K562 (cell line): Measurements from ENCODE around the gene HERPUD2. TPM values are rescaled to one million over a fixed set of nuclear protein-coding genes. Genes with fewer than 3 reads are reported as not detected.

Experiments used
- ATAC-seq: fragments of 200-7000 bp; cut with Tn5 transposase; 3 replicates; pipeline ENCODE4 v1.9.1; 2020; ENCODE audit warnings: moderate library complexity
- BruUV-seq: library from RNA; stranded (reverse); fragments of 400-500 nt; replicated peaks from 2 replicates; lab custom pipeline; 2021; lab: Mats Ljungman, UMichigan
- CTCF ChIA-PET: fragments of 300-600 bp; formaldehyde crosslinking; extraction: SDS; loops from one replicate; lab custom pipeline; 2021; ENCODE audit warnings: low intra/inter-chr PET ratio; lab: Yijun Ruan, JAX
- POLR2A ChIA-PET: fragments of 300-600, 350-650 bp; sonication (Branson Sonifier 250); formaldehyde crosslinking; extraction: SDS; loops from one replicate; lab custom pipeline; 2021; ENCODE audit warnings: antibody characterized with exemption, inconsistent platforms; lab: Yijun Ruan, JAX
- DNase-seq, 4 experiments: peaks; one replicate each; pipeline versions ENCODE4 v3.0.0 to v3.0.0-alpha.2; 2011 to 2018; ENCODE audit warnings: low spot score in 3 of 4, mixed read lengths in 3 of 4; ENCODE audit errors: extremely low read depth in 1 of 4
- FAIRE-seq: peaks from 2 replicates; lab custom pipeline; 2011; peaks lifted over from hg19 to GRCh38; lab: Jason Lieb, UNC
- H2AFZ ChIP-seq: 2 replicates; pipeline ENCODE4 v1.6.0; 2011; ENCODE audit warnings: low read depth, low read length, control low read depth, inconsistent platforms
- H3K27ac ChIP-seq: fragments of 200-600 bp; 3 replicates; pipeline ENCODE4 v1.8.0; 2011; ENCODE audit warnings: low read depth, mild to moderate bottlenecking, control low read depth, inconsistent platforms, low read length, moderate library complexity, mixed read lengths; ENCODE audit errors: extremely low read depth
- H3K27me3 ChIP-seq, 2 experiments: fragments of 300-600 bp in 1 of 2; 2 replicates in 1 of 2; 3 replicates in 1 of 2; pipeline versions ENCODE4 v1.6.0 to v1.8.0; 2011; ENCODE audit warnings: inconsistent platforms in 2 of 2, low read length in 2 of 2, mild to moderate bottlenecking in 1 of 2, mixed read lengths in 1 of 2, moderate library complexity in 1 of 2; ENCODE audit not compliant: control insufficient read depth in 2 of 2, insufficient read depth in 2 of 2
- H3K36me3 ChIP-seq: fragments of 300-600 bp; 3 replicates; pipeline ENCODE4 v1.8.0; 2011; ENCODE audit warnings: mild to moderate bottlenecking, low read length, inconsistent platforms; ENCODE audit not compliant: control insufficient read depth, insufficient read depth
- H3K4me1 ChIP-seq, 2 experiments: fragments of 200-600 bp in 1 of 2; replicated peaks in 1 of 2; 2 replicates in 1 of 2; 3 replicates in 1 of 2; pipeline versions ENCODE4 v1.5.1 to v1.8.0; 2011; ENCODE audit warnings: inconsistent platforms in 2 of 2, low read length in 2 of 2, mild to moderate bottlenecking in 1 of 2, mixed read lengths in 1 of 2, moderate library complexity in 1 of 2; ENCODE audit not compliant: control insufficient read depth in 2 of 2, insufficient read depth in 2 of 2
- H3K4me2 ChIP-seq: 2 replicates; pipeline ENCODE4 v1.6.1; 2011; ENCODE audit warnings: low read length, control low read depth, inconsistent platforms, mixed read lengths; ENCODE audit not compliant: insufficient read depth
- H3K4me3 ChIP-seq: fragments of 200-600 bp; sonication (generic), shearing (Covaris generic); 2 replicates; pipeline ENCODE4 v1.5.1; 2016; ENCODE audit warnings: control low read depth, inconsistent platforms
- H3K79me2 ChIP-seq: fragments of 200-600 bp; 3 replicates; pipeline ENCODE4 v1.8.0; 2011; ENCODE audit warnings: low read length, inconsistent platforms; ENCODE audit not compliant: control insufficient read depth, insufficient read depth
- H3K9ac ChIP-seq, 2 experiments: 2 replicates each; pipeline versions ENCODE4 v1.6.0 to v1.6.1; 2011; ENCODE audit warnings: low read depth in 2 of 2, low read length in 2 of 2, control low read depth in 1 of 2, inconsistent platforms in 1 of 2, mild to moderate bottlenecking in 1 of 2, mixed read lengths in 1 of 2; ENCODE audit not compliant: insufficient read depth in 1 of 2
- H3K9me1 ChIP-seq: one replicate; pipeline ENCODE4 v1.6.0; 2011; ENCODE audit warnings: inconsistent platforms, mild to moderate bottlenecking, low read length, moderate library complexity; ENCODE audit not compliant: control insufficient read depth, insufficient read depth
- H3K9me3 ChIP-seq: replicated peaks from 2 replicates; pipeline ENCODE4 v1.5.1; 2011; ENCODE audit warnings: low read depth, low read length, inconsistent platforms; ENCODE audit not compliant: control insufficient read depth, insufficient read depth
- H4K20me1 ChIP-seq: replicated peaks from 2 replicates; pipeline ENCODE4 v1.6.1; 2011; ENCODE audit warnings: low read length, inconsistent platforms, mixed read lengths; ENCODE audit not compliant: control insufficient read depth, insufficient read depth
- CBX8 ChIP-seq: fragments of 200-600 bp; sonication (generic); IDR thresholded peaks from 2 replicates; pipeline ENCODE4 v1.6.1; 2012; ENCODE audit warnings: borderline replicate concordance, mixed run types, low read depth, mild to moderate bottlenecking, moderate library complexity, mixed read lengths, low read length, control low read depth, inconsistent platforms; ENCODE audit not compliant: poor library complexity, severe bottlenecking; ENCODE audit errors: extremely low read depth
- ELF1 ChIP-seq: fragments of 200-800 bp; sonication (Bioruptor generic); IDR thresholded peaks from 2 replicates; pipeline ENCODE4 v1.6.1; 2016; ENCODE audit warnings: missing genetic modification characterization, missing compliant biosample characterization
- ESRRB ChIP-seq: fragments of 250-450 bp; sonication (Bioruptor Pico); IDR thresholded peaks from 2 replicates; pipeline ENCODE4 v1.5.0; 2020; ENCODE audit warnings: mild to moderate bottlenecking, moderate library complexity, borderline replicate concordance
- EZH2 ChIP-seq: IDR thresholded peaks from 2 replicates; pipeline ENCODE4 v1.6.1; 2012; ENCODE audit warnings: low read depth, mild to moderate bottlenecking, inconsistent platforms, low read length, borderline replicate concordance
- FOXK2 ChIP-seq, 2 experiments: fragments of 450-650 bp; IDR thresholded peaks in 1 of 2; conservative IDR thresholded peaks in 1 of 2; 2 replicates each; pipeline ENCODE4 v1.6.1; 2016; ENCODE audit warnings: low read depth in 2 of 2, mild to moderate bottlenecking in 1 of 2
- FUS ChIP-seq: fragments of 200-400 bp; formaldehyde crosslinking; optimal IDR thresholded peaks from 2 replicates; pipeline ENCODE3; 2017; ENCODE audit warnings: low read depth, low read length
- HEY1 ChIP-seq: fragments of 250-450 bp; sonication (Bioruptor Pico); IDR thresholded peaks from 2 replicates; pipeline ENCODE4 v1.5.0; 2020; ENCODE audit warnings: mild to moderate bottlenecking, moderate library complexity, borderline replicate concordance
- HMBOX1 ChIP-seq: sonication (generic); IDR thresholded peaks from 2 replicates; pipeline ENCODE4 v1.6.1; 2016
- LARP7 ChIP-seq: fragments of 450-650 bp; IDR thresholded peaks from 2 replicates; pipeline ENCODE4 v1.6.1; 2016
- MAFF ChIP-seq: IDR thresholded peaks from 2 replicates; pipeline ENCODE4 v1.6.1; 2012; ENCODE audit warnings: low read length, improper control_type of control experiment
- NR2C2 ChIP-seq, 2 experiments: fragments of 200-800 bp in 1 of 2; sonication (Bioruptor generic) in 1 of 2; sonication (generic) in 1 of 2; formaldehyde crosslinking in 1 of 2; IDR thresholded peaks; 2 replicates each; pipeline versions ENCODE4 v1.6.1 to v1.8.0; 2016 to 2022; ENCODE audit warnings: mild to moderate bottlenecking in 1 of 2, missing compliant biosample characterization in 1 of 2, missing genetic modification characterization in 1 of 2, missing genetic modification reagents in 1 of 2
- PHF8 ChIP-seq: fragments of 200-600 bp; sonication (generic); IDR thresholded peaks from 2 replicates; pipeline ENCODE4 v1.6.1; 2012; ENCODE audit warnings: mixed run types, mild to moderate bottlenecking, inconsistent platforms, low read length, moderate library complexity, borderline replicate concordance
- PREB ChIP-seq: sonication (generic); formaldehyde crosslinking; IDR thresholded peaks from 2 replicates; pipeline ENCODE4 v1.8.1; 2023; ENCODE audit warnings: mild to moderate bottlenecking, missing genetic modification reagents
- ZBTB8A ChIP-seq: fragments of 450-650 bp; IDR thresholded peaks from 2 replicates; pipeline ENCODE4 v1.6.1; 2018; ENCODE audit warnings: mild to moderate bottlenecking, moderate library complexity; ENCODE audit not compliant: partially characterized antibody
- ZNF134 ChIP-seq: fragments of 250-450 bp; sonication (Bioruptor Pico); conservative IDR thresholded peaks from 2 replicates; pipeline ENCODE4 v1.4.0; 2020
- ZNF146 ChIP-seq: IDR thresholded peaks from one replicate; pipeline ENCODE4 v1.6.1; 2018; ENCODE audit warnings: missing compliant biosample characterization; ENCODE audit not compliant: unreplicated experiment
- ZNF75A ChIP-seq: fragments of 450-650 bp; formaldehyde crosslinking; IDR thresholded peaks from 2 replicates; pipeline ENCODE4 v1.4.0; 2020; ENCODE audit warnings: mild to moderate bottlenecking
- ZNF778 ChIP-seq: fragments of 450-650 bp; formaldehyde crosslinking; IDR thresholded peaks from 2 replicates; pipeline ENCODE4 v1.4.0; 2020; ENCODE audit warnings: mild to moderate bottlenecking, moderate library complexity
- WGBS: fragments of 100-300 bp; shearing (Covaris generic); methylation state at CpG from one replicate; pipeline ENCODE4 v1.1.6; 2016; ENCODE audit warnings: low coverage, mixed read lengths; ENCODE audit not compliant: insufficient coverage; ENCODE audit errors: missing lambda C conversion rate; 5-methylcytosine and 5-hydroxymethylcytosine counted together
- in situ Hi-C: fragments of 300-500 bp; cut with MboI; formaldehyde crosslinking; loops from 4 replicates; pipeline ENCODE4 v1.15.0; 2018; ENCODE audit warnings: inconsistent platforms, mixed read lengths
- intact Hi-C: fragments of 100-400 bp; cut with micrococcal nuclease; formaldehyde crosslinking; loops from 2 replicates; pipeline ENCODE4 v1.14.2; 2022
- polyA plus RNA-seq, 8 experiments: library from polyadenylated mRNA; depleted of rRNA in 4 of 8; stranded (reverse) in 5 of 8; unstranded in 3 of 8; fragments of >200 nt; fragmentation: Nextera tagmentation in 2 of 8; fragmentation: Illumina TruSeq in 1 of 8; extraction: Ambion mirVana in 2 of 8; extraction: Trizol in 1 of 8; gene quantifications; 2 replicates each; pipeline versions ENCODE4 v1.2.1 to v1.2.3, GENCODE V29; 2011 to 2014; ENCODE audit warnings: inconsistent platforms in 1 of 8, missing spikeins in 1 of 8
- total RNA-seq, 7 experiments: library from RNA; depleted of rRNA in 6 of 7; stranded (reverse); fragments of >200 nt in 6 of 7; fragmentation: Illumina TruSeq in 2 of 7; extraction: Trizol in 2 of 7; gene quantifications; 2 replicates each; pipeline versions ENCODE4 v1.2.1 to v1.2.3, GENCODE V29; 2011 to 2021; ENCODE audit warnings: low replicate concordance in 1 of 7

HERPUD2 gene
- total and polyA plus RNA-seq, 9 of the 15 experiments (the other 6 are each of a cell fraction or from before 2014, with no cell fraction given): 4.1 to 28.5 (median 12.3) TPM

- Histone ChIP-seq H3K36me3 (no peaks in the 10 kb centered on the region; the same call in 2 of the 3 replicates), H3K9ac (no peak overlapping the region), H2AFZ (no peak overlapping the region), H3K9me3 (no peaks in the 10 kb centered on the region), H3K4me2 (no peak overlapping the region), H3K4me3 (no peak overlapping the region), H3K27me3 (no peaks in the 10 kb centered on the region), H3K27ac (no peak overlapping the region), H3K79me2 (no peaks in the 10 kb centered on the region), H3K9me1 (no peaks in the 10 kb centered on the region), H3K4me1 (no peaks in the 10 kb centered on the region; a peak in 1 of 5 replicates), H4K20me1 (no peaks in the 10 kb centered on the region; the same call in 1 of the 2 replicates)
- WGBS: 41% methylated on average over 1 of the region's 1 CpG
- no peak for DNase-seq
- ChIA-PET POLR2A (interaction anchor here (1.0 to 1.2 kb wide), 2 partner anchors 16 to 17 kb away, joined by 3 read pairs; no protein-coding TSS in a partner anchor), CTCF (no interaction called here)
- intact Hi-C loops (no loop called here), in situ Hi-C loops (no loop called here)
- ATAC-seq: no peak
- TF ChIP-seq PREB (CRISPR knock-in tag) (no peak), EZH2 (no peak), MAFF (no peak), PHF8 (no peak), ELF1 (tag) (no peak), ZNF146 (CRISPR knock-in tag) (no peak), HMBOX1 (no peak), ZNF75A (no peak), FUS (no peak), FOXK2 (conservative IDR thresholded peaks at IDR 0.05 in 1 of 2, IDR thresholded peaks at IDR 0.05 in 1 of 2; ENCODE audit: low read depth in 2 of 2) (no peak), CBX8 (no peak), HEY1 (CRISPR knock-in tag) (no peak), LARP7 (no peak), ZNF778 (CRISPR knock-in tag) (no peak), ZNF134 (CRISPR knock-in tag) (no peak), ZBTB8A (no peak), ESRRB (CRISPR knock-in tag) (no peak), NR2C2 (CRISPR knock-in tag; IDR thresholded peaks at IDR 0.05) (no peak), NR2C2 (tag; IDR thresholded peaks at IDR 0.05) (no peak)
- FAIRE-seq: no peak
- no TSS peak for BruUV-seq
Observed at GRCh38 chr7:35658606-35659201, 36.2 kb downstream of the HERPUD2 start.
